ENCODE data around the gene MOSMO. TPM values are rescaled to one million over a fixed set of nuclear protein-coding genes. Genes with fewer than 3 reads are reported as not detected.
A peak's percentile ranks its signal among the peaks of the same experiment; 100 is the strongest.

MOSMO gene
- polyA plus RNA-seq, 3 donors = 0.95 to 9.1 (median 2.5) TPM

- no peaks in the 10 kb centered on the region for H3K9me3 Mint-ChIP-seq
- Histone ChIP-seq H3K4me1 (ENCODE audit: control insufficient read depth in 1 of 2, insufficient read depth in 2 of 2, low read length in 2 of 2) (peaks cover 22 to 23% of the 10 kb centered on the region in 2 donors), H3K4me2 (replicated peaks; ENCODE audit: extremely low read depth, low read length, poor library complexity, severe bottlenecking) (peak overlapping the region; percentile 97), H2AFZ (ENCODE audit: insufficient read depth, low read depth, low read length, poor library complexity, severe bottlenecking) (peak overlapping the region; percentile 100), H4K20me1 (ENCODE audit: insufficient read depth, low read length) (peaks cover 19% of the 10 kb centered on the region), H3K27ac (ENCODE audit: low read depth in 1 of 2, low read length in 2 of 2) (peak overlapping the region; percentile 36 to 85), H3K9me3 (replicated peaks in 1 of 2; ENCODE audit: control insufficient read depth in 1 of 2, insufficient read depth in 1 of 2, low read length in 2 of 2) (no peaks in the 10 kb centered on the region), H3K27me3 (ENCODE audit: control insufficient read depth in 2 of 2, insufficient read depth in 2 of 2, low read length in 2 of 2) (peaks cover 0 to 3% of the 10 kb centered on the region in 2 donors), H3K79me2 (ENCODE audit: insufficient read depth, low read length) (peaks cover 41% of the 10 kb centered on the region), H3K9ac (ENCODE audit: insufficient read depth, low read length, poor library complexity, severe bottlenecking) (peak overlapping the region; percentile 84), H3K36me3 (replicated peaks in 1 of 2; ENCODE audit: control insufficient read depth in 1 of 2, insufficient read depth in 2 of 2, low read length in 2 of 2) (no peaks in the 10 kb centered on the region), H3K4me3 (replicated peaks in 1 of 3; ENCODE audit: low read depth in 2 of 3, low read length in 3 of 3) (peak overlapping the region; percentile 91 to 98 (median 91))
- no peak for DNase-seq
- H3K4me1 Mint-ChIP-seq = peaks cover 28% of the 10 kb centered on the region
- H3K36me3 Mint-ChIP-seq = peaks cover 0 to 2% of the 10 kb centered on the region in 2 donors
- H3K4me3 Mint-ChIP-seq = peak overlapping the region; percentile 86 to 95
- intact Hi-C loops (cut with micrococcal nuclease) = no loop called here
- peaks cover 5 to 19% (median 7%) of the 10 kb centered on the region in 3 donors for H3K27me3 Mint-ChIP-seq (ENCODE audit: low read depth in 3 of 3)
- 18% methylated on average over 3 of the region's 8 CpGs for WGBS (ENCODE audit: insufficient coverage)
- no peak for TF ChIP-seq CTCF (IDR thresholded peaks at IDR 0.05)
- peak overlapping the region in 6 of 7 donors; percentile 29 to 80 (median 68) for H3K27ac Mint-ChIP-seq
These were observed 777 bp upstream of the MOSMO start for GRCh38 chr16:22007159-22007508.

- Histone ChIP-seq H2AFZ (ENCODE audit: insufficient read depth, low read depth, low read length, poor library complexity, severe bottlenecking) (peak overlapping the region; percentile 94), H3K9me3 (replicated peaks in 1 of 2; ENCODE audit: control insufficient read depth in 1 of 2, insufficient read depth in 1 of 2, low read length in 2 of 2) (no peaks in the 10 kb centered on the region), H3K4me1 (ENCODE audit: control insufficient read depth in 1 of 2, insufficient read depth in 2 of 2, low read length in 2 of 2) (peaks cover 22 to 23% of the 10 kb centered on the region in 2 donors), H3K27ac (ENCODE audit: low read depth in 1 of 2, low read length in 2 of 2) (peak overlapping the region in 1 of 2 donors; percentile 62), H4K20me1 (ENCODE audit: insufficient read depth, low read length) (peaks cover 32% of the 10 kb centered on the region), H3K9ac (ENCODE audit: insufficient read depth, low read length, poor library complexity, severe bottlenecking) (peak overlapping the region; percentile 79), H3K4me2 (replicated peaks; ENCODE audit: extremely low read depth, low read length, poor library complexity, severe bottlenecking) (peak overlapping the region; percentile 80), H3K4me3 (replicated peaks in 1 of 3; ENCODE audit: low read depth in 2 of 3, low read length in 3 of 3) (peak overlapping the region; percentile 79 to 91 (median 87)), H3K36me3 (replicated peaks in 1 of 2; ENCODE audit: control insufficient read depth in 1 of 2, insufficient read depth in 2 of 2, low read length in 2 of 2) (no peaks in the 10 kb centered on the region), H3K79me2 (ENCODE audit: insufficient read depth, low read length) (peaks cover 54% of the 10 kb centered on the region), H3K27me3 (ENCODE audit: control insufficient read depth in 2 of 2, insufficient read depth in 2 of 2, low read length in 2 of 2) (peaks cover 0 to 3% of the 10 kb centered on the region in 2 donors)
- peak in 1 of 3 donors; percentile 15 for DNase-seq
- H3K9me3 Mint-ChIP-seq = no peaks in the 10 kb centered on the region
- H3K4me1 Mint-ChIP-seq = peaks cover 32% of the 10 kb centered on the region
- H3K36me3 Mint-ChIP-seq = peaks cover 0 to 2% of the 10 kb centered on the region in 2 donors
- peaks cover 5 to 17% (median 7%) of the 10 kb centered on the region in 3 donors for H3K27me3 Mint-ChIP-seq (ENCODE audit: low read depth in 3 of 3)
- H3K27ac Mint-ChIP-seq = peak overlapping the region in 6 of 7 donors; percentile 9 to 85 (median 66)
- under 1% methylated on average over 45 of the region's 65 CpGs for WGBS (ENCODE audit: insufficient coverage)
- no peak for TF ChIP-seq CTCF (IDR thresholded peaks at IDR 0.05)
- intact Hi-C loops (cut with micrococcal nuclease) = no loop called here
- H3K4me3 Mint-ChIP-seq = peak overlapping the region; percentile 91 to 93
These were observed 526 bp downstream of the MOSMO start for GRCh38 chr16:22008215-22009059.

Data from CD14-positive monocyte (primary cell).